Endothelial cell of umbilical vein (primary cell): ENCODE measurements around the gene LCP1. TPM values are rescaled to one million over a fixed set of nuclear protein-coding genes. Genes with fewer than 3 reads are reported as not detected.

ENCODE experiments used
- BruUV-seq: library from RNA; stranded (reverse); fragments of 400-500 nt; replicated peaks from 2 replicates; lab custom pipeline; 2021; lab: Mats Ljungman, UMichigan
- CTCF ChIA-PET: fragments of 300-600, 350-600 bp; sonication (Branson Sonifier 250); formaldehyde crosslinking; loops from one replicate; lab custom pipeline; 2021; ENCODE audit warnings: antibody characterized with exemption, inconsistent platforms; lab: Charles Lee
- POLR2A ChIA-PET: fragments of 300-600, 350-600 bp; sonication (Branson Sonifier 250); formaldehyde crosslinking; loops from one replicate; lab custom pipeline; 2021; ENCODE audit warnings: antibody characterized with exemption, inconsistent platforms; lab: Charles Lee
- DNase-seq: peaks from one replicate; pipeline ENCODE4 v3.0.0-alpha.2; 2011; ENCODE audit warnings: low read depth, low spot score
- FAIRE-seq: peaks from 2 replicates; lab custom pipeline; 2011; peaks lifted over from hg19 to GRCh38; lab: Jason Lieb, UNC
- H2AFZ ChIP-seq: 2 replicates; pipeline ENCODE4 v1.6.0; 2012; ENCODE audit warnings: low read depth, low read length, control low read depth, inconsistent platforms
- H3K27ac ChIP-seq: 2 replicates; pipeline ENCODE4 v1.5.1; 2011; ENCODE audit warnings: low read depth, mild to moderate bottlenecking, control low read depth, low read length, moderate library complexity; ENCODE audit not compliant: insufficient read depth
- H3K27me3 ChIP-seq, 2 experiments: 2 replicates each; pipeline versions ENCODE4 v1.6.0 to v1.6.1; 2011; ENCODE audit warnings: low read length in 2 of 2, mixed read lengths in 1 of 2; ENCODE audit not compliant: control insufficient read depth in 2 of 2, insufficient read depth in 2 of 2
- H3K36me3 ChIP-seq, 2 experiments: 2 replicates in 1 of 2; 3 replicates in 1 of 2; pipeline ENCODE4 v1.5.1; 2011; ENCODE audit warnings: low read length in 2 of 2, mild to moderate bottlenecking in 1 of 2, moderate library complexity in 1 of 2; ENCODE audit not compliant: control insufficient read depth in 2 of 2, insufficient read depth in 2 of 2; ENCODE audit errors: extremely low read depth in 1 of 2
- H3K4me1 ChIP-seq: 3 replicates; pipeline ENCODE4 v1.5.1; 2011; ENCODE audit warnings: mild to moderate bottlenecking, low read length; ENCODE audit not compliant: control insufficient read depth, insufficient read depth; ENCODE audit errors: extremely low read depth
- H3K4me2 ChIP-seq: 2 replicates; pipeline ENCODE4 v1.6.1; 2011; ENCODE audit warnings: low read length, control low read depth, mixed read lengths; ENCODE audit not compliant: insufficient read depth
- H3K4me3 ChIP-seq, 3 experiments: fragments of 200-600 bp in 1 of 3; sonication (generic), shearing (Covaris generic) in 1 of 3; replicated peaks in 1 of 3; 2 replicates each; pipeline ENCODE4 v1.5.1; 2011 to 2016; ENCODE audit warnings: control low read depth in 3 of 3, low read length in 3 of 3, mild to moderate bottlenecking in 2 of 3, inconsistent platforms in 1 of 3, low read depth in 1 of 3, moderate library complexity in 1 of 3; ENCODE audit not compliant: insufficient read depth in 1 of 3
- H3K79me2 ChIP-seq: 2 replicates; pipeline ENCODE4 v1.6.0; 2012; ENCODE audit warnings: low read length, inconsistent platforms; ENCODE audit not compliant: control insufficient read depth, insufficient read depth
- H3K9ac ChIP-seq: replicated peaks from 2 replicates; pipeline ENCODE3; 2011; ENCODE audit warnings: low read length, control low read depth; ENCODE audit not compliant: insufficient read depth; ENCODE audit errors: extremely low read depth
- H3K9me1 ChIP-seq: replicated peaks from 3 replicates; pipeline ENCODE4 v1.6.0; 2011; ENCODE audit warnings: mild to moderate bottlenecking, low read length; ENCODE audit not compliant: control insufficient read depth, insufficient read depth; ENCODE audit errors: extremely low read depth
- H3K9me3 ChIP-seq: replicated peaks from 2 replicates; pipeline ENCODE4 v1.5.1; 2012; ENCODE audit warnings: low read length, inconsistent platforms; ENCODE audit not compliant: control insufficient read depth, insufficient read depth
- H4K20me1 ChIP-seq: replicated peaks from 2 replicates; pipeline ENCODE3; 2011; ENCODE audit warnings: mild to moderate bottlenecking, low read length; ENCODE audit not compliant: control insufficient read depth, insufficient read depth; ENCODE audit errors: extremely low read depth
- GATA2 ChIP-seq: IDR thresholded peaks from 2 replicates; pipeline ENCODE4 v1.7.0; 2011; ENCODE audit warnings: low read depth, mild to moderate bottlenecking, moderate library complexity, mixed read lengths, low read length; ENCODE audit not compliant: insufficient read length, insufficient read depth
- JUN ChIP-seq: IDR thresholded peaks from 2 replicates; pipeline ENCODE4 v1.6.1; 2011; ENCODE audit warnings: borderline replicate concordance, low read depth; ENCODE audit not compliant: insufficient read length, insufficient read depth
- MYC ChIP-seq: IDR thresholded peaks from one replicate; pipeline ENCODE4 v1.6.1; 2011; ENCODE audit warnings: mild to moderate bottlenecking, low read depth, low read length
- POLR2A ChIP-seq: IDR thresholded peaks from 2 replicates; pipeline ENCODE4 v1.6.1; 2012; ENCODE audit warnings: low read depth, mild to moderate bottlenecking, control low read depth, low read length
- POLR2AphosphoS5 ChIP-seq: IDR thresholded peaks from 2 replicates; pipeline ENCODE4 v1.6.1; 2012; ENCODE audit warnings: low read depth, mild to moderate bottlenecking, control low read depth, low read length, moderate library complexity; ENCODE audit not compliant: insufficient read depth
- dilution Hi-C: fragments of 300-500 bp; cut with MboI; formaldehyde crosslinking; loops from one replicate; pipeline ENCODE4 v1.15.0; 2019; ENCODE audit warnings: low sequenced_read_pairs; ENCODE audit not compliant: extremely low pct_ligation_motif_present
- intact Hi-C: fragments of 100-400 bp; cut with micrococcal nuclease; formaldehyde crosslinking; loops from one replicate; pipeline ENCODE4 v1.10.0; 2022
- polyA plus RNA-seq, 4 experiments: library from polyadenylated mRNA; depleted of rRNA in 3 of 4; stranded (reverse) in 3 of 4; unstranded in 1 of 4; fragments of >200 nt; gene quantifications; 2 replicates each; pipeline versions ENCODE4 v1.2.1 to v1.2.3, GENCODE V29; 2011 to 2012; ENCODE audit warnings: missing spikeins in 1 of 4
- total RNA-seq: library from RNA; stranded (reverse); gene quantifications from 2 replicates; pipeline ENCODE4 v1.2.3, GENCODE V29; 2021

LCP1 gene
- total and polyA plus RNA-seq, 2 donors (not counting 3 experiments of a cell fraction or from before 2014, with no cell fraction given) = 0.18 to 0.38 TPM

GRCh38 chr13:46172531-46172991 lies 9.4 kb downstream of the LCP1 start:
- BruUV-seq = no TSS peak
- ChIA-PET CTCF (interaction anchor here (1.8 to 3.5 kb wide), 2 partner anchors 13 to 149 kb away, joined by 10 to 13 read pairs; no protein-coding TSS in a partner anchor), POLR2A (no interaction called here)
- no peak overlapping the region for H3K9ac ChIP-seq
- no peaks in the 10 kb centered on the region for H3K4me1 ChIP-seq
- dilution Hi-C loops (no loop called here), intact Hi-C loops (no loop called here)
- H3K36me3 ChIP-seq = no peaks in the 10 kb centered on the region
- no peak overlapping the region for H3K27ac ChIP-seq
- no peaks in the 10 kb centered on the region for H3K79me2 ChIP-seq
- TF ChIP-seq MYC (no peak), JUN (no peak)
- FAIRE-seq (no peak), DNase-seq (no peak)
- H3K4me3 ChIP-seq = no peak overlapping the region
- H3K9me3 ChIP-seq = no peaks in the 10 kb centered on the region
- H3K9me1 ChIP-seq = no peaks in the 10 kb centered on the region
- peaks cover 2 to 30% of the 10 kb centered on the region in 2 experiments for H3K27me3 ChIP-seq
- no peak overlapping the region for H2AFZ ChIP-seq
- H3K4me2 ChIP-seq = no peak overlapping the region
- H4K20me1 ChIP-seq = no peaks in the 10 kb centered on the region

- DNase-seq (no peak), FAIRE-seq (no peak)
- Histone ChIP-seq H3K4me1 (no peaks in the 10 kb centered on the region), H3K27ac (no peak overlapping the region), H3K79me2 (no peaks in the 10 kb centered on the region), H2AFZ (no peak overlapping the region), H3K27me3 (peaks cover 6 to 35% of the 10 kb centered on the region in 2 experiments), H3K9me1 (no peaks in the 10 kb centered on the region), H4K20me1 (no peaks in the 10 kb centered on the region), H3K4me2 (no peak overlapping the region), H3K9ac (no peak overlapping the region), H3K4me3 (no peak overlapping the region), H3K9me3 (no peaks in the 10 kb centered on the region), H3K36me3 (no peaks in the 10 kb centered on the region)
- TF ChIP-seq GATA2 (no peak), POLR2AphosphoS5 (no peak), JUN (no peak), POLR2A (no peak)
- ChIA-PET CTCF (interaction anchor here (1.8 to 3.5 kb wide), 2 partner anchors 12 to 150 kb away, joined by 10 to 13 read pairs; no protein-coding TSS in a partner anchor), POLR2A (no interaction called here)
- BruUV-seq = no TSS peak
- intact Hi-C loops (no loop called here), dilution Hi-C loops (no loop called here)
Observed at GRCh38 chr13:46171739-46172138, 10.2 kb downstream of the LCP1 start.
